ENCODE data around the gene IFNG. TPM values are rescaled to one million over a fixed set of nuclear protein-coding genes. Genes with fewer than 3 reads are reported as not detected.
A peak's percentile ranks its signal among the peaks of the same experiment; 100 is the strongest.

Gene IFNG
- total and polyA plus RNA-seq, 10 of the 15 experiments (the other 5 are each of a cell fraction or from before 2014, with no cell fraction given) = 0.10 to 1.4 (median 0.25) TPM; not detected in 2

- ATAC-seq = peak; percentile 55; the same call in 2 of the 3 replicates
- intact Hi-C loops (cut with micrococcal nuclease; ENCODE audit: unreplicated experiment) = loop anchor here (1.0 kb wide), 1 partner anchor 118 kb away; no protein-coding TSS in a partner anchor
- Histone ChIP-seq H3K27ac (ENCODE audit: control insufficient read depth, insufficient read depth) (no peak overlapping the region), H3K36me3 (ENCODE audit: control insufficient read depth in 2 of 2, insufficient read depth in 2 of 2, low read length in 1 of 2) (no peaks in the 10 kb centered on the region), H3K4me2 (ENCODE audit: control insufficient read depth, insufficient read depth) (no peak overlapping the region), H3K9me3 (replicated peaks; ENCODE audit: control insufficient read depth, insufficient read depth, low read length) (no peaks in the 10 kb centered on the region; the same call in 2 of the 3 replicates), H3K4me3 (no peak overlapping the region), H4K20me1 (ENCODE audit: control insufficient read depth, insufficient read depth) (no peaks in the 10 kb centered on the region), H3K4me1 (ENCODE audit: control insufficient read depth, insufficient read depth, low read length) (peaks cover 11% of the 10 kb centered on the region), H3K27me3 (replicated peaks in 1 of 2; ENCODE audit: control insufficient read depth in 2 of 2, insufficient read depth in 2 of 2, low read length in 1 of 2) (peaks cover 0 to 3% of the 10 kb centered on the region in 2 experiments; a peak in 1 of 4 replicates), H3K79me2 (ENCODE audit: control insufficient read depth, insufficient read depth, low read length) (no peaks in the 10 kb centered on the region), H2AFZ (ENCODE audit: control insufficient read depth, low read depth, low read length) (no peak overlapping the region), H3K9ac (ENCODE audit: control insufficient read depth, insufficient read depth, low read length) (no peak overlapping the region)
- DNase-seq (ENCODE audit: low read depth, low spot score) = no peak
- CTCF ChIA-PET = interaction anchor here (0.5 to 5.1 kb wide), 52 partner anchors 8 to 802 kb away, joined by 3 to 113 read pairs (median 4); partner anchors contain the start of genes IFNG-AS1 and MDM1
- RAD21 ChIA-PET (ENCODE audit: unreplicated experiment) = interaction anchor here (0.7 to 4.9 kb wide), 19 partner anchors 13 to 543 kb away, joined by 3 to 56 read pairs (median 4); no protein-coding TSS in a partner anchor
- FAIRE-seq = no peak
- in situ Hi-C loops (cut with MboI) = no loop called here
- 33% methylated on average over 2 of the region's 2 CpGs for WGBS (ENCODE audit: insufficient coverage, insufficient replicate concordance, low lambda C conversion rate, missing lambda C conversion rate)
- TF ChIP-seq RAD21 (IDR thresholded peaks at IDR 0.05; ENCODE audit: insufficient read depth, low read depth, low read length) (peak; percentile 65), SMC3 (IDR thresholded peaks at IDR 0.05; ENCODE audit: borderline replicate concordance, low read length) (peak; percentile 35; the same call in 1 of the 2 replicates), CTCF (IDR thresholded peaks at IDR 0.05 in 2 of 3, conservative IDR thresholded peaks at IDR 0.05 in 1 of 3; ENCODE audit: control insufficient read depth in 2 of 3, extremely low read depth in 1 of 3, insufficient read depth in 1 of 3, low read depth in 3 of 3, low read length in 3 of 3) (peak; percentile 38 to 47 (median 41); a peak in 5 of 6 replicates), IRF3 (IDR thresholded peaks at IDR 0.05) (no peak)
- SMC1A ChIA-PET (ENCODE audit: uncharacterized antibody, unreplicated experiment) = interaction anchor here (0.6 to 6.7 kb wide), 35 partner anchors 10 to 804 kb away, joined by 3 to 83 read pairs (median 4); no protein-coding TSS in a partner anchor
- no TSS peak for BruUV-seq (replicated peaks)
- POLR2A ChIA-PET = interaction anchor here (1.1 to 1.8 kb wide), 2 partner anchors 84 to 118 kb away, joined by 3 to 7 read pairs; no protein-coding TSS in a partner anchor
Observed at GRCh38 chr12:68158432-68158831, 1.1 kb downstream of the IFNG start.
